GM23248 (cell line): ENCODE results near the gene RBPJ.

Experiments used
- EZH2 ChIP-seq: fragments of 200-600 bp; sonication (generic); IDR thresholded peaks from 2 replicates; pipeline ENCODE4 v1.6.1; 2018; ENCODE audit warnings: antibody characterized with exemption, mild to moderate bottlenecking; ENCODE audit not compliant: insufficient read depth, poor library complexity, severe bottlenecking
- EZH2phosphoT487 ChIP-seq: fragments of 200-600 bp; sonication (generic); IDR thresholded peaks from 2 replicates; pipeline ENCODE4 v1.6.1; 2018; ENCODE audit warnings: antibody characterized with exemption, moderate library complexity, mild to moderate bottlenecking, low read depth; ENCODE audit not compliant: insufficient read depth

DNA sequence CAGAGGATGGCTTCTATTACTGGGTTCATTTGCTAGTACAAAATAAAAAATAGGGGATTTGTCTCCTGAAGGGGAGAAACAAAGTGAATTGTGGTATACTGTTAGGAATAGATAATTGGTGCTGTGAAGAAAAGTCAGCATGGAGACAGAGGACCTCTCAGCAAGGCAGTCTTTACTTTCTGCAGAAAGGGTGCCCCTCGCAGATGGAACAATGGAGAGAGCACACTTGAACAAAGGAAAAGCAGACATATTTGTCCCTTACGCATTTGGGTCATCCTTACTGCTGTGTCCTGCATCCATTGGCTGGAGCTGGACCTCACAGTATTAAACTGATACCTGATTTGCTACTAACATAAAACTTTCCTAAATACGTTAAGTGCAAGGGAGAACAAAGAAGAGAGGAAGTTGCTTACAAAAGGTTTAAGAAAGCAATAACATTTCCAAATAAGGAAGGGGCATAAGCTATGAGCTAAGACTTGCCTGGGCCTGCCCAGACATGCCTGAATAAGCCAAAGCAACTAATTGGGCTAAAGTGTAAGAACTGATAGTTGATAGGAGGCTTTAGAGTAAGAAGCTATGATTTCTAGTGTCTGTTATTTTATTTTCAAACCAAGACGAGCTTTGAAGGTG, 85.6 kb downstream of the RBPJ start:
- TF ChIP-seq EZH2, result no peak
- no peak for TF ChIP-seq EZH2phosphoT487
